DOHH2 (cell line): ENCODE measurements around the gene CTTNBP2NL.
A peak's percentile ranks its signal among the peaks of the same experiment; 100 is the strongest.

ENCODE experiments used
- H3F3A ChIP-seq: fragments of 200-600 bp; sonication (generic), shearing (Covaris generic); 2 replicates; pipeline ENCODE4 v1.6.0; 2016; ENCODE audit warnings: antibody characterized with exemption, mild to moderate bottlenecking; ENCODE audit not compliant: control insufficient read depth, insufficient read depth
- H3K27ac ChIP-seq: fragments of 200-600 bp; sonication (generic); 2 replicates; pipeline ENCODE4 v1.5.1; 2014; ENCODE audit warnings: low read depth, mild to moderate bottlenecking, low read length, moderate library complexity
- H3K27me3 ChIP-seq: fragments of 200-600 bp; sonication (generic); 2 replicates; pipeline ENCODE4 v1.6.1; 2014; ENCODE audit warnings: mild to moderate bottlenecking, low read length, mixed read lengths; ENCODE audit not compliant: control insufficient read depth
- H3K36me3 ChIP-seq: fragments of 200-600 bp; sonication (generic); 2 replicates; pipeline ENCODE4 v1.6.1; 2014; ENCODE audit warnings: mild to moderate bottlenecking, low read length, moderate library complexity, mixed read lengths; ENCODE audit not compliant: control insufficient read depth
- H3K4me1 ChIP-seq: fragments of 200-600 bp; sonication (generic); 2 replicates; pipeline ENCODE4 v1.6.1; 2014; ENCODE audit warnings: mild to moderate bottlenecking, low read length, mixed read lengths; ENCODE audit not compliant: control insufficient read depth
- H3K4me2 ChIP-seq: fragments of 200-600 bp; sonication (generic); 2 replicates; pipeline ENCODE4 v1.6.0; 2014; ENCODE audit warnings: mild to moderate bottlenecking, low read length, moderate library complexity
- H3K4me3 ChIP-seq: fragments of 200-600 bp; sonication (generic); 2 replicates; pipeline ENCODE4 v1.5.1; 2014; ENCODE audit warnings: mild to moderate bottlenecking, low read length, mixed read lengths
- H3K79me2 ChIP-seq: fragments of 200-600 bp; sonication (generic); 2 replicates; pipeline ENCODE4 v1.6.1; 2014; ENCODE audit warnings: mild to moderate bottlenecking, low read length, mixed read lengths; ENCODE audit not compliant: control insufficient read depth
- H3K9me2 ChIP-seq: fragments of 200-600 bp; sonication (generic); replicated peaks from 2 replicates; pipeline ENCODE4 v1.6.1; 2014; ENCODE audit warnings: mild to moderate bottlenecking, low read length, mixed read lengths; ENCODE audit not compliant: control insufficient read depth
- H3K9me3 ChIP-seq: fragments of 200-600 bp; sonication (generic); 2 replicates; pipeline ENCODE4 v1.6.1; 2014; ENCODE audit warnings: antibody characterized with exemption, low read length, mixed read lengths; ENCODE audit not compliant: control insufficient read depth, insufficient read depth
- H4K20me1 ChIP-seq: fragments of 200-600 bp; sonication (generic); 2 replicates; pipeline ENCODE4 v1.6.0; 2014; ENCODE audit warnings: low read depth, mild to moderate bottlenecking, antibody characterized with exemption, low read length, moderate library complexity; ENCODE audit not compliant: control insufficient read depth, insufficient read depth
- EZH2phosphoT487 ChIP-seq: fragments of 200-600 bp; sonication (generic); IDR thresholded peaks from 2 replicates; pipeline ENCODE4 v1.6.1; 2017; ENCODE audit warnings: borderline replicate concordance, mild to moderate bottlenecking, antibody characterized with exemption, low read length, moderate library complexity, mixed read lengths
- TF ChIP-seq, protein P1 (sequence below): fragments of 200-600 bp; sonication (generic); IDR thresholded peaks from one replicate; pipeline ENCODE4 v1.5.1; 2014; ENCODE audit warnings: antibody characterized with exemption, mild to moderate bottlenecking, low read depth, low read length; ENCODE audit not compliant: poor library complexity, severe bottlenecking

Gene CTTNBP2NL

DNA sequence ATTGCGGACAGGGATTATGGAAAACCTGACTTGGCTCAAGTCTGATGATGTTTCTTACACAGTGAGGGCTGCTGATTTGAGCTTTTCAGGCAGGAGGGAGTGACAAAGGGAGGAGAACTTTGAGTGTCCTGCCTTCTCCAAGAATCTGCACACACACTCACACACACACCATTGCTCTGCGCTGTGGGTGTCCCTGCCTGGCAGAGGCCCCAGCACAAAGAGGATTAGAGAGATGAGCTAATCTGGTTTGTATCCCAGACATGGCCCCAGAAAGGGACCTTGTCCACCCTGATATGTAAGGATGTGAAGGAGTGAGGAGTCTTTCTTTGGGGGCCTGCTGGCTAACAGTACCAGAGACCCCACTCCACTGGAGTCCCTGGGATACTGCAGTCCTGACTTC lies 106.8 kb downstream of the CTTNBP2NL start:
- Histone ChIP-seq H3K4me3 (no peak overlapping the region), H3K4me2 (no peak overlapping the region; the same call in 1 of the 2 replicates)

GRCh38 chr1:112504001-112504660 lies 108.1 kb downstream of the CTTNBP2NL start:
- Histone ChIP-seq H3K27ac (no peak overlapping the region), H3K36me3 (no peaks in the 10 kb centered on the region), H3K79me2 (no peaks in the 10 kb centered on the region), H3K9me3 (no peaks in the 10 kb centered on the region), H3K9me2 (no peaks in the 10 kb centered on the region), H3F3A (peaks cover 16% of the 10 kb centered on the region), H3K4me1 (peaks cover 76% of the 10 kb centered on the region), H4K20me1 (no peaks in the 10 kb centered on the region), H3K4me2 (peak overlapping the region; percentile 69; the same call in 1 of the 2 replicates), H3K27me3 (peaks cover 52% of the 10 kb centered on the region), H3K4me3 (no peak overlapping the region)
- TF ChIP-seq, protein P1, sequence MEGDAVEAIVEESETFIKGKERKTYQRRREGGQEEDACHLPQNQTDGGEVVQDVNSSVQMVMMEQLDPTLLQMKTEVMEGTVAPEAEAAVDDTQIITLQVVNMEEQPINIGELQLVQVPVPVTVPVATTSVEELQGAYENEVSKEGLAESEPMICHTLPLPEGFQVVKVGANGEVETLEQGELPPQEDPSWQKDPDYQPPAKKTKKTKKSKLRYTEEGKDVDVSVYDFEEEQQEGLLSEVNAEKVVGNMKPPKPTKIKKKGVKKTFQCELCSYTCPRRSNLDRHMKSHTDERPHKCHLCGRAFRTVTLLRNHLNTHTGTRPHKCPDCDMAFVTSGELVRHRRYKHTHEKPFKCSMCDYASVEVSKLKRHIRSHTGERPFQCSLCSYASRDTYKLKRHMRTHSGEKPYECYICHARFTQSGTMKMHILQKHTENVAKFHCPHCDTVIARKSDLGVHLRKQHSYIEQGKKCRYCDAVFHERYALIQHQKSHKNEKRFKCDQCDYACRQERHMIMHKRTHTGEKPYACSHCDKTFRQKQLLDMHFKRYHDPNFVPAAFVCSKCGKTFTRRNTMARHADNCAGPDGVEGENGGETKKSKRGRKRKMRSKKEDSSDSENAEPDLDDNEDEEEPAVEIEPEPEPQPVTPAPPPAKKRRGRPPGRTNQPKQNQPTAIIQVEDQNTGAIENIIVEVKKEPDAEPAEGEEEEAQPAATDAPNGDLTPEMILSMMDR, result no peak
- no peak for TF ChIP-seq EZH2phosphoT487

More for the DNA sequence above, 106.8 kb downstream of the CTTNBP2NL start:
- Histone ChIP-seq H3K9me3 (no peaks in the 10 kb centered on the region), H3F3A (peaks cover 16% of the 10 kb centered on the region), H3K4me1 (peaks cover 64% of the 10 kb centered on the region), H3K27me3 (peaks cover 39% of the 10 kb centered on the region), H3K79me2 (no peaks in the 10 kb centered on the region), H3K27ac (no peak overlapping the region), H4K20me1 (no peaks in the 10 kb centered on the region), H3K9me2 (no peaks in the 10 kb centered on the region), H3K36me3 (no peaks in the 10 kb centered on the region)
- TF ChIP-seq, protein P1, result no peak
- TF ChIP-seq EZH2phosphoT487, result no peak

DNA sequence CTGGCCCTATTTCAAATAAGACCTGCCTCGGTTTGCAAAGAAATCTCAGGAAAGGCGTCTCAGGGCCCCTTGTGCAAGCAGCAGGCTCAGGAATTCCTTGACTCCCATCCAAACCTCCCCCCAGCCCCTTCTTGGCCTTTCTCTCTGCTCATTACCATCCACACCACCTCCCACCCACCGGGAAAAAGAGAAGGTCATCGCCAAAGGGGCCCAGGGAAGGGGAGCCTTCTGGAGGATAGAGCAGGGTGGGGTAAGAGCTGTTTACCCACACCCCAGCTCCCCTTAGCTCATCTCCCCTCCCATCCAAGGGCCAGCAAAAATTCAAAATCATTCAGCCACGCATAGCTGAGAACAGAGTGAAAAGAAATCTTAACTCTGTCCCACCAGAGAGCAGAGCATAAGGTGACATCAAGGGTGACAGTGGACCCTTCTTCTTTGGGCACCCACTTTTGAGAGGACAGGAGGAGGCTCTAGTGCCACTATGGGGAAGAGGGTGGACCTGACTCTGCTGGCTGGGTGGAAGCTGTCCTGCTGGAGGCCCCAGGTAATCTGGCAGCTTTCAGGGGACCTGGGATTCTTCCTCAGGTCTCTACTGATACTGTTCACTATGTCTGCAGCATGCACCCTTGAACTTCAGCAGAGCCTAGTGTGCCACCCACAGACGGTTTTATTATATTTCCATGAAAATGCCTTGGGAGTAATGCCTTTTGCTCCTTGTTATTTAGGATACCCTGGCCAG lies 108.8 kb downstream of the CTTNBP2NL start:
- H3K4me2 ChIP-seq, result peak overlapping the region; percentile 69
- peaks cover 49% of the 10 kb centered on the region for H3K27me3 ChIP-seq

More for the DNA sequence above, 108.8 kb downstream of the CTTNBP2NL start:
- peak overlapping the region; percentile 58 for H3K27ac ChIP-seq
- peaks cover 76% of the 10 kb centered on the region for H3K4me1 ChIP-seq
- TF ChIP-seq EZH2phosphoT487, result no peak
- TF ChIP-seq, protein P1, result no peak
- H3K9me3 ChIP-seq, result no peaks in the 10 kb centered on the region
- no peaks in the 10 kb centered on the region for H3K9me2 ChIP-seq
- H3K79me2 ChIP-seq, result no peaks in the 10 kb centered on the region
- no peaks in the 10 kb centered on the region for H4K20me1 ChIP-seq
- peak overlapping the region; percentile 48 for H3K4me3 ChIP-seq
- peaks cover 18% of the 10 kb centered on the region for H3F3A ChIP-seq
- H3K36me3 ChIP-seq, result no peaks in the 10 kb centered on the region
